HG02981 (cell line): ENCODE data around the gene PDE4B.

Source experiments
- ATAC-seq: cut with Tn5 transposase; IDR thresholded peaks from one replicate; pipeline ENCODE4 v1.9.1; 2021; ENCODE audit warnings: mild to moderate bottlenecking, moderate library complexity; ENCODE audit not compliant: unreplicated experiment

The PDE4B gene

DNA sequence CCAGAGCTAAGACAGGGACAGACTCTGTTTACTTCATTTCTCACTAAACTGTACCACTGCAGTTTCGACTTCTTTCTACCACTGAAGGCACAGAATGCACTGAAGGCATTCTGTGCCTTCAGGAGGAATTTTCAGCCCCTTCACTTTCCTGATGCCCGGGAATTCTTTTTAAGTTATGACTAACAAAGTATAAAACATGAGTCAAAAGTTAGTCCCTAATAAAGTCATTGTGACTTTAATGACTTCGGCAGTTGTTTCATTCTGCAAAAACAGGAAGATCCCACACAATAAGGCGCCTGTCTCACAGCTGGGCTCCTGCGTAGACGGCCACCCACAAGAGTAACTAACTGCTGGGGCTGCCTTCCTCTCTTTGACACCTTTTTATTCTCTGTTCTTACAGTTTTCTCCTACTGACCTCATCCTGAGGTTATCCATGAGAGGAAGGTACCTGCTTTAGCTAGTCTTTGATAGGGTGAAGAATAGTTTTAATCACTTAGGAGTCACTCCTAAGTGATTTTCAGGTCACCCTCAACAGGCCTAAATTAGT is 557.4 kb downstream of the PDE4B start:
- ATAC-seq = peak; percentile 50

DNA sequence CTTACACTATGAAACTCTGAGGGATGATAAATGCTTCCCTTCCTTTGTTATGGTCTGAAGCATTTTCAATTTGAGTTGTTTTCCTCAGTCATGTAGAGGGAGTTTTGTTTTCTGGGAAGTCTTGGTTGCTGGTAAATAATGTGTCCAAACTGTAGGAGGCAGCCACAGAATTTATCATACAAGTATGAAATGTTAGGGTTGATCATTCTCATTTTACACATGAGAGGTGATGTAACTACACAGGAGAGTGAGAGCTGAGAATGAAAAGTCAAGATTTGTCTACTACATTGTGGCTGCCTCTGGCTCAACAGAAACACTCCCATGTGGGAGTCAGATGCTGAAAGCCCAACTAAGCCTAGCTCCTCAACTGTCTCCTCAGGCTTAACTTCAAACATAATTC is 558.8 kb downstream of the PDE4B start:
- peak; percentile 33 for ATAC-seq

DNA sequence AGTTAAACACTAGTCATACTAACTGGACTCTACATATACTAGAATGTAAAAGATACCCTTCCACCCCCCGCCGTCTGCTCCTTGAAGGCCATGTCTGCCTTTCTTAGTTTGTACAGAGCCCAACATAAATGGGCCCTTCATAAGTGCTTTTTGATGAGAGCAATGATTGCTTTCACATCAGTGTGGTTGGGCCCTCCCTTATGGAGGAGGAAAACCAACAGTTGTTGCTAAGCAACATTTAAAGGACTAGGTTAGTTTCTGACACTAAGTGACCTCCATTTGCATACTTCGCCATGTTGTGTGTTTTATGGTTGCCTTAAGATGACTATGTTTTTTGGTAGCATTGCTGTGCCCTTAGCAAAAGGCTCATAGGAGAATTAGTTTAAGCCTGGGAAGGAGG is 559.2 kb downstream of the PDE4B start:
- peak; percentile 72 for ATAC-seq

DNA sequence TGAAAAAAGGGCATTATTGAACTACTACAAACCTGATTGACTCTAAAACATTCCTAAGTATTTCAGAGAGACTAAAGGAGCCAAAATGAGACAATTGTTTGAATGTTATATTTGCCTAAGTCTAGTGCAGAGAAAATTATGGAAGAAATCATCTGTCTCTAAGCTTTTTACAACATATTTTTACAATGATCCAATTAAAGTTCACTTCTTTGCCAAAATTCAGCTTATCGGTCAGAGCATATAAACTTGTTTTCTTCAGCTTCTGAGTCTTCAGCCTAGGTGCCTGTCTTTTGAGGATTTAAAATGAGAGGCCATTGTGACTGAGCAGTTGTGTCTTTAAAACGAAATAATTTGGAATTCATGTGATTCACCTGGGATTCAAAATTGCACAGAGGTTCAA is 560.1 kb downstream of the PDE4B start:
- no peak for ATAC-seq

DNA sequence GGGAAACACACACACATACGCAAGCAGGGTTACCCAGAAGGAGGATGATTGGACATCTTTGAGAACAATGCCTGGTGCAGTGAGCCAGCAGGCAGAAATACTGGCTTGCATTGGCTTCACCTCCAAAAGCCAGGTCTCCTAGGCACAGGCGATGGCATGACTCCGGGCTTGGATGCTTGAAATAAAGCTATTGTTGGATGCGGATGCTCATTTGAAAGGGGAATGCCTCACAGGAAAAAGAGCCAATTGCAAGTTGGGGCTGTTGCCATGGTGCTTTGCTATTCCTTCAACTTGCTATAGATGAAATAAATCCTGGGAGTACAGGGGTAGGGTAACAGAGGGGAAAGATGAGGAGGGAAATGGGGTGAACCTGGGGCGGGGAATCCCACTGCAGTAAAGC is 560.6 kb downstream of the PDE4B start:
- ATAC-seq = no peak

DNA sequence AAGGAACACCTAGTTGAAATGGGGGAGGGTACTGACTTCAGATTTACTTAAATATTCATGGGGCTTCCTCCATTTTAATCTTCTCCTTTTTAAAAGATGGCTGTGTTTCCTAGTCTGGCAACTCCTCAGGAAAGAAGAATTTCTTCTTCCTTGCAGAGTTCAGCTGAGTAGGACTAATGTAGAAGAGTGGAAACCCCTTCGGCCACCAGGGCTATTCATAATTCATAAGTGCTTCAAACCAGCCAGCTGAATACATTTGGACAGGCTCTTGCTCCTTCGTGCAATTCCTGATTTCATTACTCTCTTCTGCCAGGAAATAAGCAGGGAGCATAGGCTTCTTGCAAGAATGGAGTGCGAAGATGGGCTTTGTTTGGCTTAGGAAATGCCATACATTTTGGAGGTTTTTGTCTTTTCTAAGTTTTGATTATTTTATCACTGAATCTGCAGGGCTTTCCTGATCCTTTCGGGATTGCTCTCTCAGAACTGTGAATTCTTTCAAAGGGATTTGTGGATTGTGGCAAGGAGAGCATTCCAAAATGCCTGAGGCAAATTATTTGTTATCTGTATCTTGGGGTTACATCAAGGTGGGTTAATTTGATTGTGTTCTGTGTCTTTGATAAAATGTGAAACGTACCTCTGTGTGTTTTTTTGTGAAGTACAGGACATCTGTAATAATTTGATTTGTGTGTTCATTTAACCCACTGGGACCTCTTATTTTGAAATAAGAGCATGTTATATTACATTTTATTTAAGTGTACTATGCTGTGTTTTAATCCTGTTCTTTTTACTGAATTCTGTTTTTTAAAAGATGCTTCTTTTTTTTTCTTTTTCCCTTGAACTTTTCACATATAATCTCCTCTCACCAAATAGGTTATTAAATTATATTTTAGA is 561.9 kb downstream of the PDE4B start:
- no peak for ATAC-seq

DNA sequence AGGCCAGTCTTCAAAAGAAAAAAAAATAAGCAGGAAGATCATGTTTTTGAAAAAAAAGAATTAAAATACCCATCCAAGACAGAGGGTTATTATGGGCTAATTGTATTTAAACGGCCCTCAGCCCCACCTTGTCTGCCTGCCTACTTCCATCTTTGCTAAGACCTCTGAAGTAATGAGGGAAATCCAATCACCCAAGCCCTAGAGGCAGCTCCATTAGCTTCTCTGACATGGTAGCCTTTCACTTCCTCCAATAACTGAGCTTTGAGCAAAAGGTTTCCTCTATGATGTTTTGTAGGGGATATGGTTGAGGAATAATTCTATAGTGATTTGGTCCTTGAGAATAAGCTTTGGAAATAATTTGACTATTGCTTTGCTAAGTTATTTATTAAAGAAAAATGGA is 563.1 kb downstream of the PDE4B start:
- ATAC-seq = no peak

DNA sequence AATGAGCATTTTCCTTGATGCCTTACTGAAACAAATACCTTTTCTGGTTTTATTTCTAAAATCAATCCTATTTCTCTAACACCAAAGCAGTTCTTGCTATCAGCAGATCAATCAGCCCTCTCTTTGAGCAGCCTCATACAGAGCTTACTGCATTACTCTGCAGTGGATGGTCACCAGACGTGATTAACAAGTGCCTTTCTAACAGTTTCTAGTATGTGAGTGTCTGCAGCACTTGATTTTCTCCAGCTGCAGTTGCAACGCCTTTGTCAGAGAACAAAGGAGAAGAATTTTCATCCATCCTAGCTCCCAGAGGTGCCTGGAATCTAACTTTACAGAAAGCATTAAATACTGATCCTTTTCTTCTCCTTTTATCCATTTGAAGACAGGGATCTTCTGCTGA is 563.9 kb downstream of the PDE4B start:
- no peak for ATAC-seq

DNA sequence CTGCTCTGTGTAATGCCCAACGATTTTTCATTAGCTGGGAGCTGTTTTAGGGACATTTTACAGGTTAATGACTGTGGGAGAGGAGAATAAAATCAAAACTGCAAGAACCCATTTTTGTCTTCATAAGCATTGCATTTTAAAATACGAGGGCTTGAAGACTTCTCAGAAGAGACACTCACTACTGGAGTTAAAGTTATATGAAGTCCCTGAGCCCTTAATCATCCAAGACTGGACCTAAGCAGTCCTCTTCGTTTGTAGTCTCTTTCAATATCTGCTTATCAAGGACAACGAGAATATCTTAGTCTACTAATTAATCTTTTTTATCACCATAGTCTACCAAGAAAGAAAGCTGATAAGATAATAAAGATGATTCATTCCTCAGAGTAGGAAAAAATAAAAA is 564.3 kb downstream of the PDE4B start:
- ATAC-seq = no peak

DNA sequence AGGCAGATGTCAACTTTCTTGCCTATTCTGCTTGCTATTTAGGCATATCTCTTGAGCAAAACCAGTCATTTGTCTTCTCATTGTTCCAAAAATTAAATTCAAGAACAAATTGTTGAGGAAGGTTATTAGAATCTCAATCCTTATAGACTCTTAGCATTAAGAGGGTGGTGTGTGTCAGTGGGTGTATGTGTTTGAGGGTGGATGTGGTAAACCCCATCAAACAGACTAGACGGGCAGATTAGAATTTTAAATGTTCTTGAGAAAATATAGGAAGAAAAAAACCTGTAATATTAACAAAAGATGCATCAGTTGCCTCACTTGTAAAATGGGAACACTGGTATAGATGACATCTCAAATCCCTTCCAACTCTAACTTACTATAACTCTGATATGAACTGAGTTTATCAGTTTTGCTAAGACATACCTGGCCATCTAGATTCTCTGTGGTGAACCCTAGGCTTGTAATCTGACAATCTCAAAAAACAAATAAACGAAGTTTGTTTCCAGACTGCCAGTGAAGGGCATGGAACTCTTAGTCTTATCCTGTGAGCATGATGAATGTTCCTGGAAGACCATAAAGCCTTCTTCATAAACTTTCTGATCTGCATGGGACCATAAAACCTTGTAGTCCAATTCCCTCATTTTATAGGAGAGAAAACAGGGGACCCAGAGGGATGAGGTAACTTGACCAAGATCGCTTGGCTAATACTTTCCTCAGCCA is 564.9 kb downstream of the PDE4B start:
- ATAC-seq = no peak

DNA sequence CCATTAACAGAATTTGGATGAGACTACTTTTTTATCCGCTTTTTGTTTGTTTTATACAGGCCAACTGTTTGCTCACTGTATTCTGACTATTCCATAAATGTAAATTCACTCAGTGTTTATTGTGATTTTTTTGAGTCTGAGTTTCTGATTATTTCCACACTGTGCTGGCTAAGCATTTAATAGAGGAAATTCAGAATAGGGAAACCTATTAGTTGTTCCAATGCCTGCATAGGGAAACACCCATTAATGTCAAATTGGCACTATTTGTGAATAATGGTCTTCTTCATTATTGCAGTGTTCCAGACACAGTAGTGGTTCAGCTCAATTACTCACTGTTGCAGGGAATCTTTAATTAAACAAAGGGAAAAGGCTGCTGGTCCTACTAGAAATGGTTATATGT is 566.6 kb downstream of the PDE4B start:
- ATAC-seq = no peak

DNA sequence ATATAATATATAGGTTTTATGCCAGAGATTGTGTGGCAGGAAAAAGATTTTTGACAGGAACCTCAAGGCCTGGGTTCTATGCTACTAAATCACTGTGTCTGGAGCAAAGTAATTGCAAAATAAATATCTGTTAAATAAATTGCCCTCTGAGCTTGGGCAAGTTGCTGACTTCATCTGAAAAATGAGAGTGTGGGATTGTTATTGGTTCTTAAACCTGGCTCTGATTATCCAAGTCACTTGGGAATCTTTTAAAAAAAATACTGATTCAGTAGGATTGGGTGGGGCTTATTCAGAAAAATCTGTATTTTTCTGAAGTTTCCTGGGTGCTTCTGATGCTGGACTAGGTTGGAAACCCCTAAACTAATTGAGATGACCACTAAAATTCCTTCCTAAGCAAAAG is 567.1 kb downstream of the PDE4B start:
- no peak for ATAC-seq

DNA sequence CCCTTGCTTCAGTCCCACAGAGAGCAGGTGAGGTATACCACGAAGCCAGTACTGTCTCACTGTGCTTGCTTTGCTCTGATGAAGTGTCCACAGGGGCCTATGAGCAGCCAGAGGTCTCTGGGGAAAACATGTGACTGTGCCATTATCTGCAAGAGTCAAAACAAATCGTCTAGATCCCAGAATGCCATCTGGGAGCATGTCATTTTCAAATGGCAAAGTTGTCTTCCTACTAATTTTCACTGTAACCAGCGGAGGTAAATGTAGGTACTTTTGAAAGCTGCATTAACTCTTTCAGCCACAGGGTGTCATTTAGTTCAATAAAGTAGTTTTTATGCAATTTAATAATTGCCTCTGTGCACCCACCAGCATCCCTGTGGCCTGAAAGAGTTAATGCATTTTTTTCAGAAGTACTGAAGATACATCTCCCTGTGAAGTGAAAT is 567.6 kb downstream of the PDE4B start:
- ATAC-seq = peak; percentile 36

DNA sequence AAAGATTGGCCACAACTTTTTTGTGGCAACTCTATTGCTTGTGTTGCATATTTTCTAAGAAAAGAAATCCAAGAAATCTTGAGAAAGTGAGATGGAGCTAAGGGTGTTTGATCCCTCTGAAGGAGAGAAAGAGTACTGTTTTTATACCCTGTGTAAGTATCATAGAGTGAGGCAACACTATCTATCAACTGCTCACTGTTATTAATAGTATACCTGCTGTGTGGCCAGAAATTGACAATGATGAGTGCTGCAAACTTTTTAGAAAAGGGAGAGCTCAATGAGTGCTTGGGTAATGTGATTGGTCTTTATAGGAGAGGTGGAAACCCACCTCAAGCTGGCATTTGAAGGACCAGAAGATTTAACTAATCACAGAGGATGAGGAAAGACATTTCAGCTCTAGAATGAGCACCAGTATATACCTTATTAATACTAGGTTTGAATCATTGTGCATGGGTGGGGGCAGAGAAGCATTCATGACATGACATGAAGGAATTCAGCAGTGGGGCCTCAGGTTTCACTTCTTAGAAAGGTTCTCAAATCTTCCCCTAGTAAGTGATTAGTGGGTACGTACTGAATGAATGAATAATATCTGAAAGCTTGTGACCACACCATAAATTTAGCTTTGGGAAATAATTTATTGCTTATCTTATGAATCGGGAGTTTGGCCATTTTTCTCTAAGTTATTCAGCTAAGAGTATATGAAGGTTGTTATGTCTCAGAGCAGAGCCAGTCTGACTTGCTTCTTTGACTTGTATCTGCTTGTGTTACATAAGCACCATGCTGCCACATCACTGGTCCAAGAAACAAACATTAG is 572.1 kb downstream of the PDE4B start:
- peak; percentile 73 for ATAC-seq

DNA sequence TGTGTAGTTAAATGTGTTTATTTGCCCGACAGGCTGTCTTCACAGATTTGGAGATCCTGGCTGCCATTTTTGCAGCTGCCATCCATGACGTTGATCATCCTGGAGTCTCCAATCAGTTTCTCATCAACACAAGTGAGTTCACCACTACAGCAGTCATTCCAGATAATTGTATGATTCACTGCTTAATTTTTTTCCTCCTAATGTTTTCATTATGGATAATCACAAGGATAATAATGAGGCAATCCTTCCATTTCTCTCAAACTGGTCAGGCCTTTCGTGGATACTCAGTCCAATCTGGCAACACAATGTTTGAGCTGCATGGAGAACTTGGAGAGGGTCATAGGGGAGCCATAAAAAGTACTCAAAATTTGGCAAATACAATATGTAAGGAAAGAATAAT is 572.9 kb downstream of the PDE4B start:
- no peak for ATAC-seq

DNA sequence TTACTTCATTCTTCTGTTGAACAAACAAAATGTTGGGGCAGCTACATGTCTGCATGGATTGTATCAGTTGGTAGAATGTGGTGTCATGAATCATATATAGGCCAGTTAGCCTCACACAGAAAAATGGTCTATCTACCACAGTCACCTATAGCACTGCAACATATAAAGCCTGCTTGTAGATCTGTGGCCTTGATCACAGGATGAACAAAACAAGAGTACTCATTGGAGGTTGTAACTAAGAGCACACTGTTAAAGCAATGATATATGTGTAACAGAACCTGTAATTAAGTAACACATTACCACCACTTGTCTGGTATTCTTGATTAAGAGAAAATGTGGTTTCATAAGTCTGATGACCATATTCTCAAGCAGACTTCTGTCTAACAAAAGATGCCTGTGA is 573.9 kb downstream of the PDE4B start:
- ATAC-seq = peak; percentile 22

DNA sequence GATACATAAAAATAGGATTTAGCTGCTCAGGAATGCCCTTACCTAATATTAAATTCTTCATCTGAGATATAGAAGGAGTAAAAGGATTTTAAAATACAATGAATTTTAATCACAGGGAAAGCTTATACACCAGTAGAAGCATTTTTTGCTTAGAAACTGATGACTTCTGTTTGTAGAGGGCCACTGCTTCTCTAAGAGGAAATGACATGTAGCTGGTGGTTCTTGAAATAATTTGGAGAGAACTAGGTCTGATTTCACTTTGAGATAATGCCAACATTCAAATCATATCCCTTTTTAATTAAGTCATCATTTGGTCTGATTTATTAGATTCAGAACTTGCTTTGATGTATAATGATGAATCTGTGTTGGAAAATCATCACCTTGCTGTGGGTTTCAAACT is 574.7 kb downstream of the PDE4B start:
- no peak for ATAC-seq

DNA sequence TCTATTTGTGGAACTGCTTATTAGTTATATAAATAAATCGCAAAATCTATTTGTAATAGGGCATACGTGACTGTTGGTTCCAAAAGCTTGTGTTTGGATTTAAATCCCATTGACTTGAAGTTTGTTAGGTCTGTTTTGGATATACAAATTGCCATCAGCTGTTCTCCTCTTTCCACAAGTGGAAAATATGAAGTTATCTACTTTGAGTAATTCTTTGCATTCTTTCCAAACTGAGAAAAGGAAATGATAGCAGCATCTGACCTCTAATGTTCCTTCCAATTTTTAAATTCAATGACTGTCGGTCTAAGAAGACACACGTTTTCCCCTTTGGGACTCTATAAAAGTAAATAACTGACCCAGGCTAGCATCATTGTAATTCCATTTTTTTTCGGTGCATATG is 575.6 kb downstream of the PDE4B start:
- ATAC-seq = no peak

DNA sequence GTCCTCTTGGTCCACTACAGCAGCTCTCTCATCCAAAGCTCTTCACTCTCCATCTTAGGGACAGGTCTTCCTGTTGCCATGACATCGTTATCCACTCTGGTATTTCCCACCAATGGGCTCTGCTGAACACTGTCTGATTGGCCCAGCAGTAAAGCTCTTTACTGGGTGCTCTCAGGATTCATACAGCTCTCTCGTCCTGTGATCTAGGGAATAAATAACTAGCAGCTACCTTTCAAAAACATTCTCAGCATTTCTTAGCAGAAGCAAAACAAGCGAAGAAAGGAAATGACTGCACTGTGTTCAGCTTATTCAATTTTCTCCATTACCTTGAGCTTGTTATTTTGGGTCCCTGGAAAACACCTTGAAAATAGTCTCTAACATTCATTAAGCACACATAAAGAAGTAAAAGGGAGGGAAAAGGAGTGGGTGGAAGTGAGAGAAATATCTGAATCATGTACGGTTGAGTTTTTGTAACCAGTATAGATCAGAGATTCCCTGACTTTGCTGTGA is 577.8 kb downstream of the PDE4B start:
- ATAC-seq = peak; percentile 21

DNA sequence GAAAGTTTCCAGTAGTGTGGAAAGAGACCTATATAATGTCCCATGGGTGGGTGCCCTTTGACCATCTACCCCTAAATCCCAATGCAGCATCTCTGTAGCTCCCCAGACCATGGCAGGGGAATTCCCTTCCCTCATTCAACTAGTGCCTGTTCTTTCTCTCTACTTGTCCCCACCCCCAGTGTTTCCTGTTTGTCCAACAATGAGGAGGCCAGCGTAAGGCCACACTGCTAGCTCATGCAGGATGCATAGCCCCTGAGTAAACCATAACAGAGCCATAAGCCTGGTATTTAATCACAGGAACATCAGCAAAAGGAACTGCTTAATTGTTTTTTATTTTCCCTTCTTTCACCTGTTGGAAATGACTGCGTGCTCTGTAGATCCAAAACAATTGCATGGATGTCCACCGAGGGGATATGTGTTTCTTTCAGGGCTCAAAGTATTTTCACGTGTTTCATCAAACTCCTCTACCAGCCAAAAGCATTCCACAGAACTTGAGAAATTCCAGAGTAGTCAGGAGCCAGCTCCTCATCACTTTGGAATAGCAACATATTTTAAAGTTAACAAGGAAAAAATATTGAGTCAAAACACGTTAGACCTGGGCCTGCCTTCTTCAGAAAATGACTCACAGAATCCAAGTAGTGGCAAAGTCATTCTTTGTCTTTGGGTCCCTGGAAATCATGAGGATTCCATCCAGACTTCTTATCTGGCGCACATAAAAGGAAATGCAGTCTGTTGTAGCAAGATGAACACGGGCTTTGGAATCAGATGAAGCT is 578.7 kb downstream of the PDE4B start:
- ATAC-seq = no peak
